Endothelial cell (in vitro differentiated cells): ENCODE results near the gene RUFY1. TPM values are rescaled to one million over a fixed set of nuclear protein-coding genes. Genes with fewer than 3 reads are reported as not detected.
"Not testable (repeated sequence)": the region's sequence is repeated elsewhere in the genome, so short reads cannot be mapped to it uniquely, and the experiment has no call there.

Experiments used
- DNase-seq: peaks from one replicate; pipeline ENCODE4 v3.0.0; 2021; ENCODE audit warnings: low spot score
- H3K27ac Mint-ChIP-seq: one replicate; pipeline ENCODE4 v1.8.0; 2021; ENCODE audit warnings: mixed read lengths, inconsistent platforms; ENCODE audit not compliant: unreplicated experiment
- H3K27me3 Mint-ChIP-seq: one replicate; pipeline ENCODE4 v1.8.0; 2021; ENCODE audit warnings: mild to moderate bottlenecking, moderate library complexity, mixed read lengths, inconsistent platforms; ENCODE audit not compliant: unreplicated experiment
- H3K36me3 Mint-ChIP-seq: one replicate; pipeline ENCODE4 v1.8.0; 2021; ENCODE audit warnings: mild to moderate bottlenecking, low read depth, mixed read lengths, inconsistent platforms; ENCODE audit not compliant: unreplicated experiment
- H3K4me1 Mint-ChIP-seq: one replicate; pipeline ENCODE4 v1.8.0; 2021; ENCODE audit warnings: mild to moderate bottlenecking, mixed read lengths, inconsistent platforms; ENCODE audit not compliant: unreplicated experiment
- H3K4me3 Mint-ChIP-seq: one replicate; pipeline ENCODE4 v1.8.0; 2021; ENCODE audit warnings: mild to moderate bottlenecking, mixed read lengths, inconsistent platforms; ENCODE audit not compliant: unreplicated experiment
- H3K9me3 Mint-ChIP-seq: one replicate; pipeline ENCODE4 v1.8.0; 2021; ENCODE audit warnings: mixed read lengths, inconsistent platforms; ENCODE audit not compliant: unreplicated experiment
- CTCF ChIP-seq: fragments of 200-600 bp; sonication (generic); IDR thresholded peaks from one replicate; pipeline ENCODE4 v1.5.0; 2021; ENCODE audit warnings: antibody characterized with exemption; ENCODE audit not compliant: unreplicated experiment
- total RNA-seq: library from RNA; stranded (reverse); fragmentation: NEBNext Ultra II Directional; extraction: Animal tissue kit (Norgen Biotek cat#: 25700); gene quantifications from one replicate; pipeline ENCODE4 v1.2.1, GENCODE V29; 2021; ENCODE audit not compliant: unreplicated experiment

The RUFY1 gene
- total RNA-seq, 1 donor from 2014 or later: 30.5 TPM

DNA sequence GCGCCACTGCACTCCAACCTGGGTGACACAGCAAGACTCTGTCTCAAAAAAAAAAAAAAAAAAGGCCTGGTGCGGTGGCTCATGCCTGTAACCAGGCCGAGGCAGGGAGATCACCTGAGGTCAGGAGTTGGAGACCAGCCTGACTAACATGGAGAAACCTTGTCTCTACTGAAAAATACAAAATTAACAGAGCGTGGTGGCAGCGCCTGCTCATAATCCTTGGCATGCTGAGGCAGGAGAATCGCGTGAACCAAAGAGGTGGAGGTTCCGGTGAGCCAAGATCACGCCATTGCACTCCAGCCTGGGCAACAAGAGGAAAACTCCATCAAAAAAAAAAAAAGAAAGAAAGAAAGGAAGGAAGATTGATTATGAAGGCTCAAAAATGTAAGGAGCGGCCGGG is 88.9 kb downstream of the RUFY1 start:
- not testable (repeated sequence) for H3K4me1 Mint-ChIP-seq, H3K36me3 Mint-ChIP-seq, H3K27ac Mint-ChIP-seq, DNase-seq, H3K4me3 Mint-ChIP-seq, H3K27me3 Mint-ChIP-seq, H3K9me3 Mint-ChIP-seq

DNA sequence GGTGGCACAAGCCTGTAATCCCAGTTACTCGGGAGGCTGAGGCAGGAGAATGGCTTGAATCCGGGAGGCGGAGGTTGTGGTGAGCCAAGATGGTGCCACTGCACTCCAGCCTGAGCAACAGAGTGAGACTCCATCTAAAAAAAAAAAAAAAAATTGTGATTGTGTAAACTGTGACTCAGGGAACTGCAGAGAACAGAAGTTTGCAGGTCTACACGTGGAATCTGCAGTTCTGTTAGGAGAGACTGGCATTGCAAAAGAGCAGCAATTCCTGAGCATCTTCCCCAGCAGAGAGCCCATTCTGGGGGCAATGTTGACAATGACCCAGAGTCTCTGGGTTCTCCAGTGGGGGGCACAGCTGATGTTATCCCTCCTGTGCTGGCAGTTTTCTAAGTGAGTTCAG is 91.4 kb downstream of the RUFY1 start:
- H3K27ac Mint-ChIP-seq, H3K36me3 Mint-ChIP-seq, H3K4me1 Mint-ChIP-seq, H3K4me3 Mint-ChIP-seq, H3K27me3 Mint-ChIP-seq, H3K9me3 Mint-ChIP-seq, DNase-seq: not testable (repeated sequence)

DNA sequence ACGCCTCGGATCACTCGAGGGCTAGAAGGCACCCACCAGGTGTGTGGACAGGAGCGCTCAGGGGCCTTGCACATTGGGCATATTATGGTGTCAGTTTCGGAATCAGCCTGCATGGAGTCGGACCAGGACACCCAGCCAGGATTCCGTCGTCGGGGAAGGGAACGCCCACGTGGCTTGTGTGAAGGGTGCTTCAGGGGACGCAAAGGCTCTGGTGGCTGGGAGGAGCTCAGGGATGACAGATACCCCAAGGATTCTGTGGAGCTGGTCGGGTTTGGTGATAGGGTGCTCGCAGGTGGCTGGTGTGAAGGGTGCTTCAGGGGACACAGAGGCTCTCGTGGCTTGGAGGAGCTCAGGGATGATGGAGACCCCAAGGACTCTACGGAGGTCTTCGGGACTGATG is 92.3 kb downstream of the RUFY1 start:
- not testable (repeated sequence) for H3K4me3 Mint-ChIP-seq, H3K36me3 Mint-ChIP-seq

GRCh38 chr5:179643141-179643920 is 93.0 kb downstream of the RUFY1 start:
- H3K4me1 Mint-ChIP-seq, H3K27me3 Mint-ChIP-seq, H3K4me3 Mint-ChIP-seq, H3K36me3 Mint-ChIP-seq, H3K27ac Mint-ChIP-seq, H3K9me3 Mint-ChIP-seq, DNase-seq: not testable (repeated sequence)

More for the DNA sequence above, 92.3 kb downstream of the RUFY1 start:
- H3K27me3 Mint-ChIP-seq, DNase-seq, H3K4me1 Mint-ChIP-seq, H3K9me3 Mint-ChIP-seq, H3K27ac Mint-ChIP-seq: not testable (repeated sequence)

GRCh38 chr5:179644766-179645165 is 94.4 kb downstream of the RUFY1 start:
- H3K27me3 Mint-ChIP-seq, DNase-seq, H3K9me3 Mint-ChIP-seq, H3K36me3 Mint-ChIP-seq, H3K4me3 Mint-ChIP-seq, H3K27ac Mint-ChIP-seq, H3K4me1 Mint-ChIP-seq: not testable (repeated sequence)

DNA sequence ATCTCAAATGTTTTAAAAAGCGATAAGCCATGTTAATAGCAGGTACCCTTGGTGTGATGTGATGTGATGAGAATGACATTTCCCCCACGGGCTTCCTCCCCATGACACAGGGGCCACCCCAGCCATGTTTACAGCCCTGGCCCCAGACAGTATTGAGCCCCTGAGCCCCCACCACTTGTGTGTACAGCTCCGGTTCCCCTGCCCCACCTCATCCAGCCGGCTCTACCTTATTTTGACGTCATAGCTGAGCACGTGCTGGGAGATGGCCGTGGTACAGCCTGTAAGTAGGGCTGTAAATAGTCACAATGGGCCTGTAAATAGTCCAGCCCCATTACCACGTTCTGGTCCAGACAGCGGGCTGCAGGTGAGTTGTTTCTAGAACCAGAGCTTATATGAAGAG is 98.1 kb downstream of the RUFY1 start:
- Mint-ChIP-seq H3K9me3 (no peaks in the 10 kb centered on the region), H3K27me3 (peaks cover 5% of the 10 kb centered on the region), H3K4me3 (no peak overlapping the region), H3K27ac (no peak overlapping the region), H3K4me1 (no peaks in the 10 kb centered on the region), H3K36me3 (no peaks in the 10 kb centered on the region)
- no peak for TF ChIP-seq CTCF
- no peak for DNase-seq

DNA sequence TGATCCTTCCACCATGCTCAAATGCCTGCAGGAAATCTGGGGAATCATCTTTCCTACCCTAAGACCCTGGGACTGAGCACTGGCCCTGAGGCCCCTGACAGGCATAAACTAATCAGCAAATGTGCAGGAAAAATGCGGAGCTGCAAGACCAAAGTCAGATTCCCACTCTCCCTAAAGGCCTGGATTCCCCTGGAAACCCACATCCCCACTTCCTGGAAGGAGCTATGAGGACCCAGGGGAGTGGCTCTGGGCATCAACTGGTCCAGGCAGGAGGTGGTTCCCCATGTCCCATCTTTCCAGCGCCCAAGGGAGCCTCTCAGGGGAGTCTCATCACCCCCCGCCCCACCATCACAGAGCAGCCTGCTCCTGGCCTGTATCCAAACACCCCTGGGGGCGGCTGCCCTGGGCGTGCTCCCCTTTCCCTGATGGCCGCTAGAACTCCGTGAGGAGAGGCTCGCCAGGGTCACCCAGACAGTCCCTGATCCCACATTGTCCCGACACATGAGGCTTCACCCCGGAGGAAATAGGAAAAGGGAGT is 98.9 kb downstream of the RUFY1 start:
- H3K27ac Mint-ChIP-seq, H3K27me3 Mint-ChIP-seq, H3K4me3 Mint-ChIP-seq, H3K4me1 Mint-ChIP-seq, H3K36me3 Mint-ChIP-seq, H3K9me3 Mint-ChIP-seq, DNase-seq: not testable (repeated sequence)

GRCh38 chr5:179650245-179650644 is 99.9 kb downstream of the RUFY1 start:
- not testable (repeated sequence) for H3K27ac Mint-ChIP-seq, DNase-seq, H3K9me3 Mint-ChIP-seq, H3K27me3 Mint-ChIP-seq, H3K4me1 Mint-ChIP-seq, H3K4me3 Mint-ChIP-seq, H3K36me3 Mint-ChIP-seq

DNA sequence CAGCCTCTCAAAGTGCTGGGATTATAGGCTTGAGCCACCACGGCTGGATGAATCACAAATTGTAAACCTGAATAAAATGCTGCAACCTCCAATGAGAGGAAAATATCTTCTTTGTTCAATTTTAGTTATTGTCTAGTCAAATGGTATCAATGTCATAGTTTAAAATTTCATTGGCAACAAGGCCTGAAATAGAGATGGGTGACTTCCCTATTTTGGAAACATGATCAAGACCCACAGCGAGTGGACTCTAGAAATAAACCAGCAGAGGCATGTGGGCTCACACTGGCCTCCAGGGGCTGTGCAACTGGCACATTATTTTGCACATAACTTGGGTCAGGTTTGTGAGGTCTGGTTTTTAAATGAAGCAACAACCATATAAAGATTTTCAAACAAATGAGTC is 102.8 kb downstream of the RUFY1 start:
- not testable (repeated sequence) for H3K4me1 Mint-ChIP-seq, H3K27me3 Mint-ChIP-seq, H3K27ac Mint-ChIP-seq

DNA sequence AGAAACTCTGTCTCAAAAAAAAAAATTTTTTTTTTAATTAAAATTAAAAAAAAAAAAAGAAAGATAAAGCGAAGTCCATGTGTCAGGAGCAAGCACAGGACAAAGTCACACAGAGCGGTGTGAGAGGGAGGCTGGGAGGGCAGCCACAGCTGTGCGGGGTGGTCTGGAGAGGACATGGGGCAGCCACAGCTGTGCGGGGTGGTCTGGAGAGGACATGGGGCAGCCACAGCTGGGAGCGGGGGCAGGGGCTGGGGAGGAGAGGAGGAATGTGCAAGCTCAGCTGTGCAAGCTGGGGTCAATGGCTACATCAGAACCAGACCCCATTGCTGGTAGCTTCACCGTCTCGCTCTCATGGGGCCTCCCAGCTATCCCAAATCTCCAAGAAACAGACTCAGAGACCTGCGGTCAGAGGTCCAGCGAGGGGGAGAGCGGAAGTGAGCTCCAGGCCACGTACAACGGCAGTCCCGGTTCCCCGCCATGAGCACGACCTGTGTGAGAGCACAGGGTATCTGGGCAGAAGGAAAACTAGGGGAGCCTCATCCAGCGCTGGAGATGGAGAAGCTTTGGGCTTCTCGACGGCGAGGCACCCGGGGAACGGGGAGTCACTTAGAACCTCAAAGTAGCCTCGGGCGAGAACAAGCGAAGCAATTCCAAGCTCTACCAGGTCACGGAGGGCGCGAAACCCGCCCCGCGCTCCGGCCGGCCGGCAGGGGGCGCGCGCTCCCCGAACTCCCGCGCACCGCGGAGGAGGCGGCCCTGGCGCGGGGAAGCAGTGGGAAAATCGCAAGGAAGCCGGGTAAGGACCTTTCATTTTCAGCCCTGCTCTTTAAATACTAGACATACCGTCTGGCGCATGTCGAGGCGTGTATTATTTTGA is 107.2 kb downstream of the RUFY1 start:
- not testable (repeated sequence) for H3K9me3 Mint-ChIP-seq, DNase-seq, H3K27me3 Mint-ChIP-seq, H3K4me3 Mint-ChIP-seq, H3K4me1 Mint-ChIP-seq, H3K27ac Mint-ChIP-seq, H3K36me3 Mint-ChIP-seq

More for the DNA sequence above, 102.8 kb downstream of the RUFY1 start:
- DNase-seq, H3K9me3 Mint-ChIP-seq, H3K4me3 Mint-ChIP-seq, H3K36me3 Mint-ChIP-seq: not testable (repeated sequence)
